ENCODE data around the gene ASAP2. TPM values are rescaled to one million over a fixed set of nuclear protein-coding genes. Genes with fewer than 3 reads are reported as not detected.

ASAP2 gene
- total and polyA plus RNA-seq, 9 of the 15 experiments (the other 6 are each of a cell fraction or from before 2014, with no cell fraction given): 0.06 to 4.3 (median 3.1) TPM

DNA sequence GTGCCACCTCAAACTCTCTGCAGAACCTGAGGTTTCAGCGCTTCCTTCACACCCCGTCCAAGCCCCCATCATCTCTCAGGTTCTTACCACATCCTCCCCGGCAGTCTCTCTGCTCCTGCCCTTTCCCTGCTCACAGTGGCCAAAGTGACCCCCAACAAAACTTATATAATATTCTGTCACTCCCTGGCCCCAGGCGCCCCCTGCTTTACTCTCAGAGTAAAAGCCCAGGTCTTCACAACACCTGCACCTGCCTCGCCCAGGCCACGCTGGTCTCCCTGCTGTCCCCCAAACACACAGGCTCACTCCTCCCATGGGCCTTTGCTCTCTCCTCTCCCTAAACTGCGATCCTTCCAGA, 210.3 kb downstream of the ASAP2 start:
- intact Hi-C loops (cut with micrococcal nuclease) (no loop called here), in situ Hi-C loops (cut with MboI) (no loop called here)
- H3K4me1 ChIP-seq (replicated peaks in 1 of 2; ENCODE audit: control insufficient read depth in 2 of 2, insufficient read depth in 2 of 2, low read length in 2 of 2): peaks cover 4 to 10% of the 10 kb centered on the region in 2 experiments; a peak in 4 of 5 replicates
- CTCF ChIA-PET (ENCODE audit: low intra/inter-chr PET ratio): no interaction called here
- H3K4me2 ChIP-seq (ENCODE audit: insufficient read depth, low read length): no peak overlapping the region
- peaks cover 20% of the 10 kb centered on the region; the same call in 2 of the 3 replicates for H3K36me3 ChIP-seq (ENCODE audit: control insufficient read depth, insufficient read depth, low read length)
- POLR2A ChIA-PET: interaction anchor here (1.0 kb wide), 1 partner anchor 16 kb away, joined by 4 read pairs; no protein-coding TSS in a partner anchor
- ATAC-seq: peak; percentile 41; the same call in 2 of the 3 replicates
- peaks cover 11% of the 10 kb centered on the region for H3K79me2 ChIP-seq (ENCODE audit: control insufficient read depth, insufficient read depth, low read length)
- no TSS peak for BruUV-seq (replicated peaks)
- no peaks in the 10 kb centered on the region for H3K9me1 ChIP-seq (ENCODE audit: control insufficient read depth, insufficient read depth, low read length)
- no peaks in the 10 kb centered on the region for H3K27me3 ChIP-seq (ENCODE audit: control insufficient read depth in 2 of 2, insufficient read depth in 2 of 2, low read length in 2 of 2)
- H3K27ac ChIP-seq (ENCODE audit: extremely low read depth, low read depth, low read length): no peak overlapping the region
- no peak for FAIRE-seq
- H4K20me1 ChIP-seq (replicated peaks; ENCODE audit: control insufficient read depth, insufficient read depth, low read length): no peaks in the 10 kb centered on the region
- peak in 1 of 4 experiments; percentile 26 for DNase-seq (ENCODE audit: extremely low read depth in 1 of 4, low spot score in 3 of 4)
- 69% methylated on average over 5 of the region's 7 CpGs for WGBS (ENCODE audit: insufficient coverage, low coverage, missing lambda C conversion rate)
- H3K9ac ChIP-seq (ENCODE audit: insufficient read depth in 1 of 2, low read depth in 2 of 2, low read length in 2 of 2): no peak overlapping the region
- H3K9me3 ChIP-seq (replicated peaks; ENCODE audit: control insufficient read depth, insufficient read depth, low read depth, low read length): no peaks in the 10 kb centered on the region
- no peak overlapping the region for H2AFZ ChIP-seq (ENCODE audit: low read depth, low read length)
- H3K4me3 ChIP-seq: no peak overlapping the region
- TF ChIP-seq GATAD2B (IDR thresholded peaks at IDR 0.05; ENCODE audit: borderline replicate concordance) (no peak), ZNF133 (CRISPR knock-in tag; IDR thresholded peaks at IDR 0.05) (no peak), NFYB (IDR thresholded peaks at IDR 0.05; ENCODE audit: extremely low read depth, insufficient read length) (no peak), KLF13 (tag; IDR thresholded peaks at IDR 0.05; ENCODE audit: borderline replicate concordance, low read depth) (no peak), ARNT (IDR thresholded peaks at IDR 0.05) (no peak), DMBX1 (CRISPR knock-in tag; IDR thresholded peaks at IDR 0.05; ENCODE audit: borderline replicate concordance) (no peak), SP2 (IDR thresholded peaks at IDR 0.05; ENCODE audit: extremely low read depth, low read depth, low read length, poor library complexity, severe bottlenecking) (no peak), RBFOX2 (IDR thresholded peaks at IDR 0.05; ENCODE audit: low read depth, low read length) (no peak), MAFG (tag; conservative IDR thresholded peaks at IDR 0.05) (no peak), NBN (IDR thresholded peaks at IDR 0.05; ENCODE audit: low read depth) (no peak)
- TF ChIP-seq, protein P1, sequence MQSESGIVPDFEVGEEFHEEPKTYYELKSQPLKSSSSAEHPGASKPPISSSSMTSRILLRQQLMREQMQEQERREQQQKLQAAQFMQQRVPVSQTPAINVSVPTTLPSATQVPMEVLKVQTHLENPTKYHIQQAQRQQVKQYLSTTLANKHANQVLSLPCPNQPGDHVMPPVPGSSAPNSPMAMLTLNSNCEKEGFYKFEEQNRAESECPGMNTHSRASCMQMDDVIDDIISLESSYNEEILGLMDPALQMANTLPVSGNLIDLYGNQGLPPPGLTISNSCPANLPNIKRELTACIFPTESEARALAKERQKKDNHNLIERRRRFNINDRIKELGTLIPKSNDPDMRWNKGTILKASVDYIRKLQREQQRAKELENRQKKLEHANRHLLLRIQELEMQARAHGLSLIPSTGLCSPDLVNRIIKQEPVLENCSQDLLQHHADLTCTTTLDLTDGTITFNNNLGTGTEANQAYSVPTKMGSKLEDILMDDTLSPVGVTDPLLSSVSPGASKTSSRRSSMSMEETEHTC (IDR thresholded peaks at IDR 0.05): no peak
- TF ChIP-seq, protein P2, sequence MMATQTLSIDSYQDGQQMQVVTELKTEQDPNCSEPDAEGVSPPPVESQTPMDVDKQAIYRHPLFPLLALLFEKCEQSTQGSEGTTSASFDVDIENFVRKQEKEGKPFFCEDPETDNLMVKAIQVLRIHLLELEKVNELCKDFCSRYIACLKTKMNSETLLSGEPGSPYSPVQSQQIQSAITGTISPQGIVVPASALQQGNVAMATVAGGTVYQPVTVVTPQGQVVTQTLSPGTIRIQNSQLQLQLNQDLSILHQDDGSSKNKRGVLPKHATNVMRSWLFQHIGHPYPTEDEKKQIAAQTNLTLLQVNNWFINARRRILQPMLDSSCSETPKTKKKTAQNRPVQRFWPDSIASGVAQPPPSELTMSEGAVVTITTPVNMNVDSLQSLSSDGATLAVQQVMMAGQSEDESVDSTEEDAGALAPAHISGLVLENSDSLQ (IDR thresholded peaks at IDR 0.05): 0 out of 2 replicates have a peak, but pooled peaks have one; percentile 2
- TF ChIP-seq, protein P3, sequence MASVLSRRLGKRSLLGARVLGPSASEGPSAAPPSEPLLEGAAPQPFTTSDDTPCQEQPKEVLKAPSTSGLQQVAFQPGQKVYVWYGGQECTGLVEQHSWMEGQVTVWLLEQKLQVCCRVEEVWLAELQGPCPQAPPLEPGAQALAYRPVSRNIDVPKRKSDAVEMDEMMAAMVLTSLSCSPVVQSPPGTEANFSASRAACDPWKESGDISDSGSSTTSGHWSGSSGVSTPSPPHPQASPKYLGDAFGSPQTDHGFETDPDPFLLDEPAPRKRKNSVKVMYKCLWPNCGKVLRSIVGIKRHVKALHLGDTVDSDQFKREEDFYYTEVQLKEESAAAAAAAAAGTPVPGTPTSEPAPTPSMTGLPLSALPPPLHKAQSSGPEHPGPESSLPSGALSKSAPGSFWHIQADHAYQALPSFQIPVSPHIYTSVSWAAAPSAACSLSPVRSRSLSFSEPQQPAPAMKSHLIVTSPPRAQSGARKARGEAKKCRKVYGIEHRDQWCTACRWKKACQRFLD (CRISPR knock-in tag; IDR thresholded peaks at IDR 0.05): no peak
- TF ChIP-seq, protein P4, sequence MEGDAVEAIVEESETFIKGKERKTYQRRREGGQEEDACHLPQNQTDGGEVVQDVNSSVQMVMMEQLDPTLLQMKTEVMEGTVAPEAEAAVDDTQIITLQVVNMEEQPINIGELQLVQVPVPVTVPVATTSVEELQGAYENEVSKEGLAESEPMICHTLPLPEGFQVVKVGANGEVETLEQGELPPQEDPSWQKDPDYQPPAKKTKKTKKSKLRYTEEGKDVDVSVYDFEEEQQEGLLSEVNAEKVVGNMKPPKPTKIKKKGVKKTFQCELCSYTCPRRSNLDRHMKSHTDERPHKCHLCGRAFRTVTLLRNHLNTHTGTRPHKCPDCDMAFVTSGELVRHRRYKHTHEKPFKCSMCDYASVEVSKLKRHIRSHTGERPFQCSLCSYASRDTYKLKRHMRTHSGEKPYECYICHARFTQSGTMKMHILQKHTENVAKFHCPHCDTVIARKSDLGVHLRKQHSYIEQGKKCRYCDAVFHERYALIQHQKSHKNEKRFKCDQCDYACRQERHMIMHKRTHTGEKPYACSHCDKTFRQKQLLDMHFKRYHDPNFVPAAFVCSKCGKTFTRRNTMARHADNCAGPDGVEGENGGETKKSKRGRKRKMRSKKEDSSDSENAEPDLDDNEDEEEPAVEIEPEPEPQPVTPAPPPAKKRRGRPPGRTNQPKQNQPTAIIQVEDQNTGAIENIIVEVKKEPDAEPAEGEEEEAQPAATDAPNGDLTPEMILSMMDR (IDR thresholded peaks at IDR 0.05 in 2 of 3, conservative IDR thresholded peaks at IDR 0.05 in 1 of 3; ENCODE audit: insufficient read depth in 2 of 3, low read depth in 1 of 3, low read length in 3 of 3): peak in 1 of 3 experiments; percentile 6; a peak in 1 of 6 replicates
